Suprapubic skin (tissue), 4 donors: Measurements from ENCODE around the gene CNTN4. TPM values are rescaled to one million over a fixed set of nuclear protein-coding genes. Genes with fewer than 3 reads are reported as not detected.

ENCODE experiments used
- DNase-seq, 2 donors: peaks; one replicate each; pipeline ENCODE4 v3.0.0-alpha.2; 2019; ENCODE audit warnings: low spot score in 2 of 2
- H3K27ac ChIP-seq: fragments of 200-600 bp; sonication (generic); one replicate; pipeline ENCODE4 v1.5.1; 2019
- H3K27me3 ChIP-seq: fragments of 200-600 bp; sonication (generic); one replicate; pipeline ENCODE4 v1.5.1; 2019
- H3K36me3 ChIP-seq: fragments of 200-600 bp; sonication (generic); one replicate; pipeline ENCODE4 v1.5.1; 2019
- H3K4me1 ChIP-seq: fragments of 200-600 bp; sonication (generic); one replicate; pipeline ENCODE4 v1.5.1; 2019
- H3K4me3 ChIP-seq: fragments of 200-600 bp; sonication (generic); one replicate; pipeline ENCODE4 v1.5.1; 2019; ENCODE audit warnings: mild to moderate bottlenecking
- H3K9me3 ChIP-seq: fragments of 200-600 bp; sonication (generic); one replicate; pipeline ENCODE4 v1.5.1; 2019
- CTCF ChIP-seq, 2 donors: fragments of 200-600 bp in 1 of 2; fragments of 450-650 bp in 1 of 2; sonication (generic) in 1 of 2; IDR thresholded peaks; one replicate each; pipeline ENCODE4 v1.5.1; 2016 to 2019; ENCODE audit warnings: antibody characterized with exemption in 2 of 2, mild to moderate bottlenecking in 1 of 2, moderate library complexity in 1 of 2
- EP300 ChIP-seq: sonication (generic); formaldehyde crosslinking; IDR thresholded peaks from one replicate; pipeline ENCODE4 v1.6.1; 2017; ENCODE audit warnings: antibody characterized with exemption
- POLR2A ChIP-seq, 2 donors: fragments of 450-650 bp; IDR thresholded peaks; one replicate each; pipeline ENCODE4 v1.6.1; 2017; ENCODE audit warnings: antibody characterized with exemption in 2 of 2, mild to moderate bottlenecking in 2 of 2, moderate library complexity in 2 of 2
- POLR2AphosphoS5 ChIP-seq, 3 donors: sonication (generic); formaldehyde crosslinking; IDR thresholded peaks; one replicate each; pipeline ENCODE4 v1.6.1; 2017; ENCODE audit warnings: antibody characterized with exemption in 3 of 3
- WGBS: methylation state at CpG from one replicate; pipeline ENCODE4 v1.1.5; 2018; 5-methylcytosine and 5-hydroxymethylcytosine counted together
- total RNA-seq, 4 donors: library from RNA; depleted of rRNA; stranded (reverse); fragments of >200 nt; gene quantifications; one replicate each; pipeline ENCODE4 v1.1.0, GENCODE V29; 2016

CNTN4 gene
- total RNA-seq, 4 donors from 2014 or later, result 0.60 to 8.1 (median 7.5) TPM

- 83% methylated on average over 5 of the region's 5 CpGs for WGBS
- no peaks in the 10 kb centered on the region for H3K4me1 ChIP-seq
- DNase-seq, result no peak
Measured at GRCh38 chr3:2090095-2090911, 8.4 kb upstream of the CNTN4 start.

GRCh38 chr3:2092758-2093157 is 5.9 kb upstream of the CNTN4 start:
- TF ChIP-seq CTCF (IDR thresholded peaks at IDR 0.05) (no peak), POLR2A (IDR thresholded peaks at IDR 0.05) (no peak), EP300 (no peak), POLR2AphosphoS5 (IDR thresholded peaks at IDR 0.05) (no peak)
- no peaks in the 10 kb centered on the region for H3K36me3 ChIP-seq
- peaks cover 3% of the 10 kb centered on the region for H3K4me1 ChIP-seq
- no peaks in the 10 kb centered on the region for H3K9me3 ChIP-seq
- 59% methylated on average over 4 of the region's 4 CpGs for WGBS
- no peak overlapping the region for H3K27ac ChIP-seq
- no peak for DNase-seq
- peaks cover 14% of the 10 kb centered on the region for H3K27me3 ChIP-seq
- H3K4me3 ChIP-seq, result no peak overlapping the region

More at GRCh38 chr3:2090095-2090911, 8.4 kb upstream of the CNTN4 start:
- Histone ChIP-seq H3K36me3 (no peaks in the 10 kb centered on the region), H3K9me3 (no peaks in the 10 kb centered on the region), H3K27me3 (no peaks in the 10 kb centered on the region), H3K27ac (no peak overlapping the region), H3K4me3 (no peak overlapping the region)
- TF ChIP-seq EP300, result no peak
- TF ChIP-seq POLR2AphosphoS5 (IDR thresholded peaks at IDR 0.05), result no peak
- TF ChIP-seq CTCF (IDR thresholded peaks at IDR 0.05), result no peak
- TF ChIP-seq POLR2A (IDR thresholded peaks at IDR 0.05), result no peak

- Histone ChIP-seq H3K27me3 (peaks cover 36% of the 10 kb centered on the region), H3K36me3 (no peaks in the 10 kb centered on the region), H3K27ac (no peak overlapping the region), H3K4me3 (no peak overlapping the region), H3K4me1 (peaks cover 21% of the 10 kb centered on the region), H3K9me3 (no peaks in the 10 kb centered on the region)
- TF ChIP-seq POLR2AphosphoS5 (IDR thresholded peaks at IDR 0.05), result no peak
- TF ChIP-seq CTCF (IDR thresholded peaks at IDR 0.05), result no peak
- no peak for TF ChIP-seq EP300
- no peak for TF ChIP-seq POLR2A (IDR thresholded peaks at IDR 0.05)
- no peak for DNase-seq
- WGBS, result 44% methylated on average over 3 of the region's 3 CpGs
Measured at GRCh38 chr3:2094941-2095340, 3.7 kb upstream of the CNTN4 start.

GRCh38 chr3:2096216-2096615 is 2.5 kb upstream of the CNTN4 start:
- H3K4me1 ChIP-seq, result peaks cover 23% of the 10 kb centered on the region
- no peak overlapping the region for H3K4me3 ChIP-seq
- no peaks in the 10 kb centered on the region for H3K9me3 ChIP-seq
- H3K27ac ChIP-seq, result no peak overlapping the region
- peaks cover 40% of the 10 kb centered on the region for H3K27me3 ChIP-seq
- no peaks in the 10 kb centered on the region for H3K36me3 ChIP-seq
- TF ChIP-seq EP300, result no peak
- TF ChIP-seq CTCF (IDR thresholded peaks at IDR 0.05), result no peak
- no peak for TF ChIP-seq POLR2AphosphoS5 (IDR thresholded peaks at IDR 0.05)
- no peak for TF ChIP-seq POLR2A (IDR thresholded peaks at IDR 0.05)
- WGBS, result 11% methylated on average over 7 of the region's 7 CpGs
- DNase-seq, result no peak

- no peak overlapping the region for H3K27ac ChIP-seq
- peaks cover 23% of the 10 kb centered on the region for H3K4me1 ChIP-seq
- DNase-seq, result no peak
- H3K27me3 ChIP-seq, result peaks cover 40% of the 10 kb centered on the region
- H3K36me3 ChIP-seq, result no peaks in the 10 kb centered on the region
- H3K9me3 ChIP-seq, result no peaks in the 10 kb centered on the region
- no peak for TF ChIP-seq POLR2A (IDR thresholded peaks at IDR 0.05)
- TF ChIP-seq CTCF (IDR thresholded peaks at IDR 0.05), result no peak
- no peak for TF ChIP-seq EP300
- TF ChIP-seq POLR2AphosphoS5 (IDR thresholded peaks at IDR 0.05), result no peak
- WGBS, result 6% methylated on average over 18 of the region's 18 CpGs
- H3K4me3 ChIP-seq, result peak overlapping the region; percentile 60
Measured at GRCh38 chr3:2097641-2098191, 950 bp upstream of the CNTN4 start.
